GM19395 (cell line): ENCODE measurements around the gene TTC5.
"Not testable (repeated sequence)": the region's sequence is repeated elsewhere in the genome, so short reads cannot be mapped to it uniquely, and the experiment has no call there.

Experiments
- ATAC-seq: cut with Tn5 transposase; IDR thresholded peaks from one replicate; pipeline ENCODE4 v1.9.1; 2021; ENCODE audit warnings: mild to moderate bottlenecking, moderate library complexity; ENCODE audit not compliant: unreplicated experiment

Gene TTC5

DNA sequence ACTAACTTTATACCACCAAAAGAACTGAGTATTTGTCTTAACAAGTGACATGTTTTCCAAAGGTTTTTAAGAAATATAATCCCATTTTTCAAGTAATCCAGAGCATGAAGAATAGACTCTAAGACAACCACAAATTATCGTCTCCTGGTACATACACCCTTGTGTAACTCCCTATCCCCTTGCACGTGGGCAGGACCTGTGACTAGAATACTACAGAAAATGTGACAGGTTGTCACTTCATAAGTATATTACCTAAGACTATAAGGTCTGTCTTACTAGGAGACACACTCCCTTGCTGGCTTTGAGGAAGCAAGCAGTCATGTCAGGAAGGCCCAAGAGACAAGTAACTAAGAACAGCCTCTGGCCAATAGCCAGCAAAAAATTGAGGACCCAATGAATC lies 8.3 kb upstream of the TTC5 start:
- no peak for ATAC-seq

DNA sequence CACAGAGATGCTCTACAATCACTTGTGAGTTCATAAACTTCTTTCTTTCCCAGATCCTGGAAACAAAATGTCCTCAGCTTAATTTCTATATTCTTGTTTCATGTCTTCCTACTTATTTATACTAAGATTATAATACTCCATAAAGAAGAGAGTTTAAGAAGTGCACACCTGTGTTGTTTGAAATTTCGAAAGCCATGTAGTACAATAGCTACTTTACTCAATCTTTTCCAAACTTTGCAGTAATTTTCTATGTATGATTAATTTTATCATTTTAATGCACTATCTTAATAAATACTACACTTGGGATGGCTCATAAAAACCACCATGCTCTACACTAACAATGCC lies 300 bp upstream of the TTC5 start:
- ATAC-seq: peak; percentile 7

DNA sequence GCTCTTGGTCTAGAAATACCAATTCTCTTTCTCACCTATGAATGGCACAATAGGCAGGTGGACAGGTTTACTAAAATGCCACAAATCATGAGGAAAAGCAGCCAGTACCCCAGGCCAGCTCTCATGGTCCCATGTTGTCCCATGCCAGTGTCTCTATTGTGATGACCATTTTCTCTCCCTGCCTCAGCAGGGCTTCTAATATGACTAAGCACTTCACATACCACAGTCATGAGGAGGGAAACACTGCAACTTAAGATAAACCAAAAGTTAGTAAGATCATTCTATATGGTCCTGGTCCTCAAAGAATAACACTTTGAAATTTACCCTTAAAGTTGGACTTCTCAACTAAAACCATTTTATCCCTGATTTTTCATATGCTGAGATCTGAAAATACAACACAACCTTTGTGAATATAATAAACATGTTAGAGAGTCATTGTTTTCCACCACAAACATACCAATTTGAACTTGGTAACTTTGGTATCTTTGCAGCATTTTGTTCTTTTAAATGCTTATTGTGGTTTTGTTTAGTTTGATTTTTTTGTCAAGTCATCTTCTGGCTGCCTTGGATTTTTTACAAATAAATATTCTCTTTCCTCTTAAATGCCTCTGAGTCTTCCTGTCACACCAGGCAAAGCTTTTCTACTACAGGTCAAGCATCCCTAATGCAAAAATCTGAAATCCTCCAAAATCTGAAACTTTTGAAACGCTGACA lies 3.6 kb downstream of the TTC5 start:
- ATAC-seq: no peak

DNA sequence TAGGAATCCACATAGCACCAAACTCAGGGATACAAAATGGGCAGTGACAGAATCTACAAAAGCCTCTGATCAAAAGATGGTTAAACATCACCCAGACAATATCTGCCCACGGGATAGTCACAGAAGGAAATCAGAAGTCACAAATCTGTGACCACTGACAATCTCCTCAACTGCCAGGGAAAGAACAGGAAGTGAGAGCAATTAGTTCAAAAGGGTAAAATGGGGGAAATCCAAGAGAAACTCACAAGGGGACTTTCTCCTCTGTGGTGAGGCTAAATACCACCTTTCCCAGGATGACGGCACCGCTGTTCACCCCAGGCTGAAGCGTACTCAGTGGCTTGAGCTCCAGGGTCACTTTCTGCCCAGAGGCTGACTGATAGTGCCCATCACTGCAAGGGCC lies 10.7 kb downstream of the TTC5 start:
- ATAC-seq: peak; percentile 82

DNA sequence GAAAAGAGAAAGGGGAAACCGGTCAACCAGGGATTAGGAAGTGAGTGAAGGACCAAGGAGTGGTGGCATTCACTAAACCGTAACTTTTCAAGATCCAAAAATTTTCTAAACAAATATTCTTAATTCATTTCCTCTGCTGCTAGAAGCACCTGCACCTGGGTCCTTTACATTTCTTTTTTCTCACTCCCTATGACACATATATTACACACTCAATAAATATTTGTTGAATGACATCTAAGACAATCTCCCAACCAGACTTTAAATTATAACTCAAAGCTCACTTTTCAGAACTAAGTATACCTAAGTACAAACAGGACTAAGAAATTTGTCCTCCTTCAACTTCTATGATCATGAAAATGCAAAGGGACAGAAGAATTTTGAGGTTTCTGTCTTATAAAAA lies 11.1 kb downstream of the TTC5 start:
- no peak for ATAC-seq

DNA sequence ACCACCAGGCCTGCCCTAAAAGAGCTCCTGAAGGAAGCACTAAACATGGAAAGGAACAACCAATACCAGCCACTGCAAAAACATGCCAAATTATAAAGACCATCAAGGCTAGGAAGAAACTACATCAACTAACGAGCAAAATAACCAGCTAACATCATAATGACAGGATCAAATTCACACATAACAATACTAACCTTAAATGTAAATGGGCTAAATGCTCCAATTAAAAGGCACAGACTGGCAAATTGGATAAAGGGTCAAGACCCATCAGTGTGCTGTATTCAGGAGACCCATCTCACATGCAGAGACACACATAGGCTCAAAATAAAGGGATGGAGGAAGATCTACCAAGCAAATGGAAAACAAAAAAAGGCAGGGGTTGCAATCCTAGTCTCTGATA lies 23.8 kb downstream of the TTC5 start:
- not testable (repeated sequence) for ATAC-seq

DNA sequence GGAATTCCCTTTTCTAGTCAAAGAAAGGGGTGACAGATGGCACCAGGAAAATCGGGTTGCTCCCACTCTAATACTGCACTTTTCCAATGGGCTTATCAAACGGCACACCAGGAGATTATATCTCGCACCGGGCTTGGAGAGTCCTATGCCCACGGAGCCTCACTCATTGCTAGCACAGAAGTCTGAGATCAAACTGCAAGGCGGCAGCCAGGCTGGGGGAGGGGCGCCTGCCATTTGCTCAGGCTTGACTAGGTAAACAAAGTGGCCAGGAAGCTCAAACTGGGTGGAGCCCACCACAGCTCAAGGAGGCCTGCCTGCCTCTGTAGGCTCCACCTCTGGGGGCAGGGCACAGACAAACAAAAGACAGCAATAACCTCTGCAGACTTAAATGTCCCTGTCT lies 25.5 kb downstream of the TTC5 start:
- ATAC-seq: not testable (repeated sequence)

DNA sequence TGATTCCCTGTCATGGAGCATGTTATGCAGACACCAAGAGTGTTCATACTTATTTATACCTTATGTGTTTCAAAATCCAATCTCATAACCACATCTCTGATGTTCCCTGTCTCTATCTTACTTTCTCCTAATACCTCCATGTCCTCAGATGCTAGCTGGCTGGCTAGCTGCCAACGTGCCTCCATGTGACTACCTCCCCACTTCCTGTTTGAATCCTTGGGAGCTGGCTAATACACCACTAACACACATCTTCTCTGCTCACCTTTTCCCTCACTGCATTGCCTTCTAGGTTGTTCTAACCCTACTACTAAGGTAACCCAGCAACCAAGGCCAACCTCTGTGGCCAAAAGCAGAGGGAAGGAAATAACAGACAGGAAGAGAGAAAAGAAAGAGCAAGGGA lies 27.3 kb downstream of the TTC5 start:
- ATAC-seq: no peak

DNA sequence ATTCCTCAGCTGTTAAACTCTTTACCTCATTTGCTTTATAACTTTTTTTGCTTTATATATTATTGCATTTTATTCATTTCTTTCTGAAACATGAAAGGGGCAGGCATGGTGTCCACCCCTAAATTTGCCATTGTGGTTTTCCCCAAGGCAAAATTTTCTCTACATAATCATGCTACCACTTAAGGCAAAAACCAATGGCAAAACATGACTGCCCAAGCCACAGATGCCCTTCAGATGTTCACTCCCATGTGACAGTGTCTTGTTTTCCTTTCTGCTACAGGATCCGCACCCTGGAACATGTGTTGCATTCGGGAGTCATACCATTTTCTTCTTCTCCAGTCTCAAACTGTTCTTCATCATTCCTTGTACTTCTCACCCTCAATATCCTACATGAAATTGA lies 28.3 kb downstream of the TTC5 start:
- no peak for ATAC-seq

DNA sequence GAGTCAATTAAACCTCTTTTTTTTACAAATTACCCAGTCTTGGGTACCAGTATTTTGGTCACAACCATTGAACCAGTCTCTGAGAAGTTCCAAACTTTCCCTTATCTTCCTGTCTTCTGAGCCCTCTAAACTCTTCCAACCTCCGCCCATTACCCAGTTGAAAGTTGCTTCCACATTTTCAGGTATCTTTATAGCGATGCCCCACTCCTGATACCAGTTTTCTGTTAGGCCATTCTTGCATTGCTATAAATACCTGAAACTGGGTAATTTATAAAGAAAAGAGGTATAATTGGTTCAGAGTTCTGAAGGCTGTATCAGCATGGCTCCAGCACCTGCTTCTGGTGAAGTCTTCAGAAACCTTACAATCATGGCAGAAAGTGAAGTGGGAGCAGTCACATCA lies 31.7 kb downstream of the TTC5 start:
- no peak for ATAC-seq

DNA sequence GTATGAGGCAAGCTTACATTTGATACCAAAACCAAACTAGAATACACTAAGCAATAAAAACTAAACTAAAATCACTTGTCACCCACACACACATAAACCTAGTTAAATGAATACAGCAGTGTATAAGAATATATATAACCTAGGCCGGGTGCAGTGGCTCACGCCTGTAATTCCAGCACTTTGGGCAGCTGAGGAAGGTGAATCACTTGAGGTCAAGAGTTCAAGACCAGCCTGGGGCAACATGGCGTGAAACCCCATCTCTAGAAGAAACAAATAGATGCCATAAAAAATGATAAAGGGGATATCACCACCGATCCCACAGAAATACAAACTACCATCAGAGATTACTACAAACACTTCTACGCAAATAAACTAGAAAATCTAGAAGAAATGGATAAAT lies 41.4 kb downstream of the TTC5 start:
- ATAC-seq: not testable (repeated sequence)

DNA sequence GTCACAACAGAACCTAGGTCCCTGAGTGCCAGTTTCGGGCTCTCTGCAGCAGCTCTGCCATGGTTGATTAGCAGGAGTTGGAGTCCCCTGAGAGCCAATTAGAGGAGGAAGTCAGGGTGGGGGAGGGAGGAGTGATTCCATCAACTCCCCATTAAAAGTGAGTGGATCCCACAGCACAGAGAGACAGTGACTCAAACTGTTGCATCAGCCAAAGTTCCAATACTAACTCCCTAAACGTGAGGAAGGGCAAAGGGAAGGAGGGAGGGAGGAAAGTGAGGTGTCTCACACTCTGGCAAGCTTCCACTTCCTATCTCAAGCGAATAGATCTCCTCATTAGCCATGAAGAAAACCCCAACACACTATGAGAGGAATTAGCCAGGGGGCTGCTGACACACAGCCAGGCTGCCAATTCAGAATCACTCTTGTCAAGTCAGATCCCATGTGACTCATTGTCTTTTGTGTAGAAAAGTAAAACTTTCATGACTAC lies 43.1 kb downstream of the TTC5 start:
- ATAC-seq: no peak

DNA sequence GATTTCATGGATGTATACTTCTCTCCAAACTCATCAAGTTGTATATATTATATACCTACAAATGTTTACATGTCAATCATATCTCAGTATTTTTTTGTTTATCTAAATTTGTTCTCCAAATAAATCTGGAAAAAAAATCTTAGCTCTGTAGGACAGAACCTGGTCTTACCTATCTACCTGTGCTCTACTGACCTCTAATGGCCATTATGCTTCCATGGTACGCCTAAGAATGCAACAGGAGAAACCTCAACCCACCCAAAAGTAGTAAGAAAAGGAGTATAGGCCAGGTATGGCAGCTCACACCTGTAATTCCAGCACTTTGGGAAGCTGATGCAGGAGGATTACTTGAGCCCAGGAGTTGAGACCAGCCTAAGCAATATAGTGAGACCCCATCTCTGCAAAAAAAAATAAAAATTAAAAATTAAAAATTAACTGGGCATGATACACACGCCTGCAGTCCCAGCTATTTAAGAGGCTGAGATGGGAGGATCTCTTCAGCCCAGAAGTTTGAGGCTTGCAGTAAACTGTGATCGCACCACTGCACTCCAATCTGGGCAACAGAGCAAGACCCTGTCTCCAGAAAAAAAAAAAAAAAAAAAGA lies 58.0 kb downstream of the TTC5 start:
- no peak for ATAC-seq
